ENCODE results near the gene HIPK2.

HIPK2 gene

GRCh38 chr7:139582671-139583155 is 195.1 kb downstream of the HIPK2 start (continued):
- TF ChIP-seq BACH2 (CRISPR knock-in tag; IDR thresholded peaks at IDR 0.05; ENCODE audit: borderline replicate concordance) (no peak), ZC3H10 (CRISPR knock-in tag; IDR thresholded peaks at IDR 0.05) (no peak), ZFP3 (CRISPR knock-in tag; IDR thresholded peaks at IDR 0.05) (no peak), ZNF565 (CRISPR knock-in tag; conservative IDR thresholded peaks at IDR 0.05; ENCODE audit: low read depth) (no peak), GLIS3 (CRISPR knock-in tag; IDR thresholded peaks at IDR 0.05) (no peak), ESRRG (CRISPR knock-in tag; IDR thresholded peaks at IDR 0.05) (no peak), RARB (CRISPR knock-in tag; IDR thresholded peaks at IDR 0.05) (no peak), SNAI2 (CRISPR knock-in tag; IDR thresholded peaks at IDR 0.05) (no peak), PPARA (CRISPR knock-in tag; IDR thresholded peaks at IDR 0.05; ENCODE audit: borderline replicate concordance) (no peak), TCF4 (CRISPR knock-in tag; IDR thresholded peaks at IDR 0.05; ENCODE audit: borderline replicate concordance) (no peak), ISL1 (CRISPR knock-in tag; IDR thresholded peaks at IDR 0.05) (no peak), POU6F1 (CRISPR knock-in tag; IDR thresholded peaks at IDR 0.05; ENCODE audit: borderline replicate concordance, low read depth) (no peak)

- TF ChIP-seq, protein P1, sequence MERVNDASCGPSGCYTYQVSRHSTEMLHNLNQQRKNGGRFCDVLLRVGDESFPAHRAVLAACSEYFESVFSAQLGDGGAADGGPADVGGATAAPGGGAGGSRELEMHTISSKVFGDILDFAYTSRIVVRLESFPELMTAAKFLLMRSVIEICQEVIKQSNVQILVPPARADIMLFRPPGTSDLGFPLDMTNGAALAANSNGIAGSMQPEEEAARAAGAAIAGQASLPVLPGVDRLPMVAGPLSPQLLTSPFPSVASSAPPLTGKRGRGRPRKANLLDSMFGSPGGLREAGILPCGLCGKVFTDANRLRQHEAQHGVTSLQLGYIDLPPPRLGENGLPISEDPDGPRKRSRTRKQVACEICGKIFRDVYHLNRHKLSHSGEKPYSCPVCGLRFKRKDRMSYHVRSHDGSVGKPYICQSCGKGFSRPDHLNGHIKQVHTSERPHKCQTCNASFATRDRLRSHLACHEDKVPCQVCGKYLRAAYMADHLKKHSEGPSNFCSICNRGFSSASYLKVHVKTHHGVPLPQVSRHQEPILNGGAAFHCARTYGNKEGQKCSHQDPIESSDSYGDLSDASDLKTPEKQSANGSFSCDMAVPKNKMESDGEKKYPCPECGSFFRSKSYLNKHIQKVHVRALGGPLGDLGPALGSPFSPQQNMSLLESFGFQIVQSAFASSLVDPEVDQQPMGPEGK (CRISPR knock-in tag; IDR thresholded peaks at IDR 0.05; ENCODE audit: borderline replicate concordance): no peak
- no peak for TF ChIP-seq PPARA (CRISPR knock-in tag; IDR thresholded peaks at IDR 0.05; ENCODE audit: borderline replicate concordance)
- no peak for TF ChIP-seq CREB5 (CRISPR knock-in tag; IDR thresholded peaks at IDR 0.05; ENCODE audit: low read depth)
- TF ChIP-seq ZC3H10 (CRISPR knock-in tag; IDR thresholded peaks at IDR 0.05): no peak
- no peak for TF ChIP-seq ESRRG (CRISPR knock-in tag; IDR thresholded peaks at IDR 0.05)
- no peak for TF ChIP-seq ARNTL (CRISPR knock-in tag; IDR thresholded peaks at IDR 0.05; ENCODE audit: borderline replicate concordance, low read depth)
- TF ChIP-seq SNAI2 (CRISPR knock-in tag; IDR thresholded peaks at IDR 0.05): no peak
- TF ChIP-seq ZFP30 (CRISPR knock-in tag; IDR thresholded peaks at IDR 0.05): no peak
- TF ChIP-seq GLIS3 (CRISPR knock-in tag; IDR thresholded peaks at IDR 0.05): no peak
- no peak for TF ChIP-seq CSDC2 (CRISPR knock-in tag; IDR thresholded peaks at IDR 0.05)
- no peak for ATAC-seq
Measured at GRCh38 chr7:139582130-139582650, 195.6 kb downstream of the HIPK2 start.

DNA sequence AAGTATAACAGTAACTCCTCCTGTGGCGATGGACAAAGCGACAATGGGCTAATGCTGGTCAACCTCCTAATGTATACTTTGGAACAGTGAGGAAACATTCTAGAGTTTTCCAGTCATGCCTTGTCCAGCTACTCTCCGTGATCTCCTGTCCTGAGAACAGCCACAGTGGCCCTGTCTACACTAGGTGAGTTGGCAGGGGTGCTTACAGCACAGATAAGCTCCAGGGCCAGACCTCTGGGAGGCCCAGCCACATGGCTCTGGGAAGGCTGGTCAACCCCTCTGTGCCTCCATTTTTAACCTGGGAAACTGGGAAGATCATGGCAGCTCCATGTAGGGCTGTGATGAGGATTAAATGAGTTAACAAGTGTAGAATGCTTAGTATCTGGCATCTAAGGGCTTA is 197.4 kb downstream of the HIPK2 start:
- ATAC-seq: no peak
- no peak for TF ChIP-seq GLIS3 (CRISPR knock-in tag; IDR thresholded peaks at IDR 0.05)
- TF ChIP-seq ZNF8 (CRISPR knock-in tag; IDR thresholded peaks at IDR 0.05): no peak
- TF ChIP-seq ARNTL (CRISPR knock-in tag; IDR thresholded peaks at IDR 0.05; ENCODE audit: borderline replicate concordance, low read depth): no peak
- no peak for TF ChIP-seq PPARA (CRISPR knock-in tag; IDR thresholded peaks at IDR 0.05; ENCODE audit: borderline replicate concordance)
- no peak for TF ChIP-seq CSDC2 (CRISPR knock-in tag; IDR thresholded peaks at IDR 0.05)
- TF ChIP-seq, protein P2, sequence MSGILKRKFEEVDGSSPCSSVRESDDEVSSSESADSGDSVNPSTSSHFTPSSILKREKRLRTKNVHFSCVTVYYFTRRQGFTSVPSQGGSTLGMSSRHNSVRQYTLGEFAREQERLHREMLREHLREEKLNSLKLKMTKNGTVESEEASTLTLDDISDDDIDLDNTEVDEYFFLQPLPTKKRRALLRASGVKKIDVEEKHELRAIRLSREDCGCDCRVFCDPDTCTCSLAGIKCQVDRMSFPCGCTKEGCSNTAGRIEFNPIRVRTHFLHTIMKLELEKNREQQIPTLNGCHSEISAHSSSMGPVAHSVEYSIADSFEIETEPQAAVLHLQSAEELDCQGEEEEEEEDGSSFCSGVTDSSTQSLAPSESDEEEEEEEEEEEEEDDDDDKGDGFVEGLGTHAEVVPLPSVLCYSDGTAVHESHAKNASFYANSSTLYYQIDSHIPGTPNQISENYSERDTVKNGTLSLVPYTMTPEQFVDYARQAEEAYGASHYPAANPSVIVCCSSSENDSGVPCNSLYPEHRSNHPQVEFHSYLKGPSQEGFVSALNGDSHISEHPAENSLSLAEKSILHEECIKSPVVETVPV (CRISPR knock-in tag; IDR thresholded peaks at IDR 0.05): no peak
- TF ChIP-seq ZFP30 (CRISPR knock-in tag; IDR thresholded peaks at IDR 0.05): no peak
- no peak for TF ChIP-seq POU6F1 (CRISPR knock-in tag; IDR thresholded peaks at IDR 0.05; ENCODE audit: borderline replicate concordance, low read depth)
